CD4-positive, alpha-beta memory T cell (primary cell): Measurements from ENCODE around the gene LRRC70. TPM values are rescaled to one million over a fixed set of nuclear protein-coding genes. Genes with fewer than 3 reads are reported as not detected.
A peak's percentile ranks its signal among the peaks of the same experiment; 100 is the strongest.

Experiments used
- CTCF ChIA-PET: fragments of 350-600 bp; sonication (Branson Sonifier 250); formaldehyde crosslinking; loops from one replicate; lab custom pipeline; 2021; ENCODE audit warnings: inconsistent platforms; ENCODE audit not compliant: partially characterized antibody; lab: Charles Lee
- POLR2A ChIA-PET: fragments of 350-600 bp; sonication (Branson Sonifier 250); formaldehyde crosslinking; loops from one replicate; lab custom pipeline; 2021; ENCODE audit not compliant: partially characterized antibody; lab: Charles Lee
- DNase-seq, 5 donors: peaks; one replicate each; pipeline versions ENCODE4 v3.0.0 to v3.0.0-alpha.2; 2020 to 2022; ENCODE audit warnings: mixed read lengths in 1 of 5
- H3K27ac ChIP-seq: one replicate; pipeline ENCODE4 v1.7.0; 2013; ENCODE audit warnings: low read depth, low read length
- H3K27me3 ChIP-seq: 2 replicates; pipeline ENCODE4 v1.7.0; 2013; ENCODE audit warnings: mild to moderate bottlenecking, low read length, moderate library complexity; ENCODE audit not compliant: insufficient read depth
- H3K36me3 ChIP-seq: 2 replicates; pipeline ENCODE4 v1.7.0; 2013; ENCODE audit warnings: mild to moderate bottlenecking, low read length, moderate library complexity; ENCODE audit not compliant: insufficient read depth
- H3K4me1 ChIP-seq: 2 replicates; pipeline ENCODE4 v1.7.0; 2013; ENCODE audit warnings: mild to moderate bottlenecking, low read length, moderate library complexity; ENCODE audit not compliant: insufficient read depth
- H3K4me3 ChIP-seq, 2 donors: one replicate each; pipeline ENCODE4 v1.7.0; 2013; ENCODE audit warnings: low read length in 2 of 2, mild to moderate bottlenecking in 1 of 2
- H3K9me3 ChIP-seq, 2 donors: one replicate each; pipeline ENCODE4 v1.7.0; 2013; ENCODE audit warnings: low read length in 2 of 2, control low read depth in 1 of 2; ENCODE audit not compliant: control insufficient read depth in 1 of 2
- H3K27ac Mint-ChIP-seq, 7 donors: one replicate each; pipeline ENCODE4 v1.8.0; 2020 to 2021; ENCODE audit warnings: mixed read lengths in 7 of 7, mild to moderate bottlenecking in 6 of 7, inconsistent platforms in 3 of 7, moderate library complexity in 3 of 7
- H3K27me3 Mint-ChIP-seq, 2 donors: one replicate each; pipeline ENCODE4 v1.8.0; 2020 to 2021; ENCODE audit warnings: mixed read lengths in 2 of 2
- H3K36me3 Mint-ChIP-seq, 2 donors: one replicate each; pipeline ENCODE4 v1.8.0; 2020 to 2021; ENCODE audit warnings: mixed read lengths in 2 of 2, inconsistent platforms in 1 of 2, mild to moderate bottlenecking in 1 of 2
- H3K4me1 Mint-ChIP-seq, 4 donors: one replicate each; pipeline ENCODE4 v1.8.0; 2020 to 2021; ENCODE audit warnings: mixed read lengths in 4 of 4, mild to moderate bottlenecking in 1 of 4
- H3K4me3 Mint-ChIP-seq, 8 donors: one replicate each; pipeline ENCODE4 v1.8.0; 2020 to 2021; ENCODE audit warnings: mixed read lengths in 8 of 8, mild to moderate bottlenecking in 7 of 8, moderate library complexity in 6 of 8, inconsistent platforms in 3 of 8
- H3K9me3 Mint-ChIP-seq, 8 donors: one replicate each; pipeline ENCODE4 v1.8.0; 2020 to 2021; ENCODE audit warnings: mixed read lengths in 8 of 8, mild to moderate bottlenecking in 5 of 8, inconsistent platforms in 3 of 8, moderate library complexity in 1 of 8
- intact Hi-C: fragments of 100-400 bp; cut with micrococcal nuclease; formaldehyde crosslinking; loops from one replicate; pipeline ENCODE4 v1.15.1; 2023
- polyA plus RNA-seq, 2 donors: library from polyadenylated mRNA; unstranded; fragments of 300-500 nt; fragmentation: Illumina TruSeq; gene quantifications; one replicate each; pipeline ENCODE4 v1.2.3, GENCODE V29; 2021
- total RNA-seq, 2 experiments: library from RNA; stranded (reverse); gene quantifications; one replicate each; pipeline ENCODE4 v1.2.3, GENCODE V29; 2021

LRRC70 gene
- total and polyA plus RNA-seq, 4 experiments from 2014 or later, result 0.17 to 1.4 (median 0.58) TPM

- Mint-ChIP-seq H3K27me3 (no peaks in the 10 kb centered on the region), H3K4me3 (no peak overlapping the region), H3K36me3 (peaks cover 6 to 16% of the 10 kb centered on the region in 2 donors), H3K9me3 (no peaks in the 10 kb centered on the region), H3K27ac (peak overlapping the region in 1 of 7 donors; percentile 59), H3K4me1 (peaks cover 16 to 26% (median 21%) of the 10 kb centered on the region in 4 donors)
- Histone ChIP-seq H3K27ac (no peak overlapping the region), H3K4me1 (peaks cover 22% of the 10 kb centered on the region), H3K4me3 (no peak overlapping the region), H3K27me3 (no peaks in the 10 kb centered on the region), H3K9me3 (no peaks in the 10 kb centered on the region), H3K36me3 (no peaks in the 10 kb centered on the region)
- intact Hi-C loops, result no loop called here
- no peak for DNase-seq
- CTCF ChIA-PET, result no interaction called here
- POLR2A ChIA-PET, result no interaction called here
Observed at GRCh38 chr5:62574599-62574998, 4.0 kb upstream of the LRRC70 start.

GRCh38 chr5:62575066-62575465, 3.6 kb upstream of the LRRC70 start:
- H3K4me1 Mint-ChIP-seq, result peaks cover 16 to 26% (median 21%) of the 10 kb centered on the region in 4 donors
- Histone ChIP-seq H3K36me3 (no peaks in the 10 kb centered on the region), H3K27me3 (no peaks in the 10 kb centered on the region), H3K4me3 (no peak overlapping the region), H3K27ac (no peak overlapping the region), H3K4me1 (peaks cover 22% of the 10 kb centered on the region), H3K9me3 (no peaks in the 10 kb centered on the region)
- POLR2A ChIA-PET, result no interaction called here
- no peaks in the 10 kb centered on the region for H3K9me3 Mint-ChIP-seq
- intact Hi-C loops, result loop anchor here (5.0 kb wide), 1 partner anchor 163 kb away; the partner anchor contains the start of gene IPO11
- CTCF ChIA-PET, result no interaction called here
- H3K4me3 Mint-ChIP-seq, result no peak overlapping the region
- DNase-seq, result no peak
- H3K27me3 Mint-ChIP-seq, result no peaks in the 10 kb centered on the region
- H3K27ac Mint-ChIP-seq, result peak overlapping the region in 5 of 7 donors; percentile 30 to 81 (median 50)
- H3K36me3 Mint-ChIP-seq, result peaks cover 6 to 16% of the 10 kb centered on the region in 2 donors

- CTCF ChIA-PET, result no interaction called here
- peaks cover 6 to 19% of the 10 kb centered on the region in 2 donors for H3K36me3 Mint-ChIP-seq
- Histone ChIP-seq H3K27ac (no peak overlapping the region), H3K36me3 (no peaks in the 10 kb centered on the region), H3K27me3 (no peaks in the 10 kb centered on the region), H3K4me3 (no peak overlapping the region), H3K9me3 (no peaks in the 10 kb centered on the region), H3K4me1 (peaks cover 22% of the 10 kb centered on the region)
- intact Hi-C loops, result loop anchor here (5.0 kb wide), 1 partner anchor 163 kb away; the partner anchor contains the start of gene IPO11
- no peaks in the 10 kb centered on the region for H3K9me3 Mint-ChIP-seq
- peak overlapping the region in 4 of 7 donors; percentile 30 to 81 (median 65) for H3K27ac Mint-ChIP-seq
- POLR2A ChIA-PET, result no interaction called here
- H3K4me3 Mint-ChIP-seq, result no peak overlapping the region
- peaks cover 16 to 25% (median 23%) of the 10 kb centered on the region in 4 donors for H3K4me1 Mint-ChIP-seq
- DNase-seq, result no peak
- H3K27me3 Mint-ChIP-seq, result no peaks in the 10 kb centered on the region
Observed at GRCh38 chr5:62575489-62575888, 3.1 kb upstream of the LRRC70 start.

- POLR2A ChIA-PET, result no interaction called here
- no peaks in the 10 kb centered on the region for H3K9me3 ChIP-seq
- CTCF ChIA-PET, result no interaction called here
- no peak for DNase-seq
- H3K4me1 ChIP-seq, result peaks cover 22% of the 10 kb centered on the region
- H3K27ac Mint-ChIP-seq, result peak overlapping the region; percentile 2 to 79 (median 18)
- H3K27ac ChIP-seq, result no peak overlapping the region
- peaks cover 18 to 32% (median 28%) of the 10 kb centered on the region in 4 donors for H3K4me1 Mint-ChIP-seq
- H3K36me3 Mint-ChIP-seq, result peaks cover 9 to 27% of the 10 kb centered on the region in 2 donors
- no peaks in the 10 kb centered on the region for H3K27me3 Mint-ChIP-seq
- H3K4me3 Mint-ChIP-seq, result no peak overlapping the region
- no peaks in the 10 kb centered on the region for H3K36me3 ChIP-seq
- intact Hi-C loops, result loop anchor here (5.0 kb wide), 1 partner anchor 164 kb away; the partner anchor contains the start of gene IPO11
- no peaks in the 10 kb centered on the region for H3K27me3 ChIP-seq
- H3K9me3 Mint-ChIP-seq, result no peaks in the 10 kb centered on the region
- H3K4me3 ChIP-seq, result no peak overlapping the region
Observed at GRCh38 chr5:62576570-62577170, 1.9 kb upstream of the LRRC70 start.

DNA sequence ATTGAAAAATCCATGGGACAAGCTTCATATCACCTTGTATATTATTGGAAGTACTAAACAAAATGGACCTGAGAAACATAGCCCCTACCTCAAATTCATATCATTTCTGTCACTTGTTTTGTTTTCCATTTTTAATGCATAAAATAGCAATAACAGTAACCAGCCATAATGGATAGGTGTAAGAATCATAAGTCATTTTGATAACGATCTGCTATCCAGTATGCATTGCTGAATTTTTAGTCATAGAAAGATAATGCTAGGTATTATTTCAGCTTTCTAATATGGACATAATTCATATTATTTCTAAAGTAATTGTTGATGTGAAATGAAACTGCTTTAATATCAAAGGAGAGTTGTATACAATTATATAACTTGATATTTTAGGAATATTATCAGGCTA, 1.1 kb upstream of the LRRC70 start:
- intact Hi-C loops, result loop anchor here (5.0 kb wide), 1 partner anchor 165 kb away; the partner anchor contains the start of gene IPO11
- Histone ChIP-seq H3K36me3 (no peaks in the 10 kb centered on the region), H3K4me3 (no peak overlapping the region), H3K27me3 (no peaks in the 10 kb centered on the region), H3K9me3 (no peaks in the 10 kb centered on the region), H3K27ac (no peak overlapping the region), H3K4me1 (peaks cover 22% of the 10 kb centered on the region)
- peak overlapping the region in 2 of 7 donors; percentile 29 to 63 for H3K27ac Mint-ChIP-seq
- no peak for DNase-seq
- no peaks in the 10 kb centered on the region for H3K27me3 Mint-ChIP-seq
- POLR2A ChIA-PET, result no interaction called here
- no peaks in the 10 kb centered on the region for H3K9me3 Mint-ChIP-seq
- no peak overlapping the region for H3K4me3 Mint-ChIP-seq
- CTCF ChIA-PET, result no interaction called here
- peaks cover 7 to 27% of the 10 kb centered on the region in 2 donors for H3K36me3 Mint-ChIP-seq
- H3K4me1 Mint-ChIP-seq, result peaks cover 21 to 36% (median 30%) of the 10 kb centered on the region in 4 donors

GRCh38 chr5:62579761-62580160, 1.1 kb downstream of the LRRC70 start:
- CTCF ChIA-PET, result no interaction called here
- Mint-ChIP-seq H3K27ac (peak overlapping the region in 1 of 7 donors; percentile 24), H3K4me3 (no peak overlapping the region), H3K27me3 (no peaks in the 10 kb centered on the region), H3K4me1 (peaks cover 18 to 45% (median 29%) of the 10 kb centered on the region in 4 donors), H3K36me3 (peaks cover 7 to 27% of the 10 kb centered on the region in 2 donors), H3K9me3 (no peaks in the 10 kb centered on the region)
- intact Hi-C loops, result loop anchor here (5.0 kb wide), 1 partner anchor 167 kb away; the partner anchor contains the start of gene IPO11
- Histone ChIP-seq H3K27ac (no peak overlapping the region), H3K4me3 (no peak overlapping the region), H3K9me3 (no peaks in the 10 kb centered on the region), H3K36me3 (no peaks in the 10 kb centered on the region), H3K27me3 (no peaks in the 10 kb centered on the region), H3K4me1 (peaks cover 22% of the 10 kb centered on the region)
- no peak for DNase-seq
- POLR2A ChIA-PET, result no interaction called here

- no peaks in the 10 kb centered on the region for H3K9me3 Mint-ChIP-seq
- Histone ChIP-seq H3K27ac (no peak overlapping the region), H3K4me3 (no peak overlapping the region), H3K36me3 (no peaks in the 10 kb centered on the region), H3K4me1 (peaks cover 15% of the 10 kb centered on the region), H3K9me3 (no peaks in the 10 kb centered on the region), H3K27me3 (no peaks in the 10 kb centered on the region)
- H3K27me3 Mint-ChIP-seq, result no peaks in the 10 kb centered on the region
- POLR2A ChIA-PET, result no interaction called here
- peaks cover 19 to 47% (median 29%) of the 10 kb centered on the region in 4 donors for H3K4me1 Mint-ChIP-seq
- H3K36me3 Mint-ChIP-seq, result peaks cover 8 to 25% of the 10 kb centered on the region in 2 donors
- peak overlapping the region in 4 of 7 donors; percentile 20 to 84 (median 52) for H3K27ac Mint-ChIP-seq
- CTCF ChIA-PET, result interaction anchor here (1.4 kb wide), 1 partner anchor 923 kb away, joined by 3 read pairs; no protein-coding TSS in a partner anchor
- DNase-seq, result no peak
- peak overlapping the region in 1 of 8 donors; percentile 14 for H3K4me3 Mint-ChIP-seq
- intact Hi-C loops, result no loop called here
Observed at GRCh38 chr5:62581836-62582597, 3.4 kb downstream of the LRRC70 start.
